ENCODE measurements around the gene NISCH.

Gene NISCH

DNA sequence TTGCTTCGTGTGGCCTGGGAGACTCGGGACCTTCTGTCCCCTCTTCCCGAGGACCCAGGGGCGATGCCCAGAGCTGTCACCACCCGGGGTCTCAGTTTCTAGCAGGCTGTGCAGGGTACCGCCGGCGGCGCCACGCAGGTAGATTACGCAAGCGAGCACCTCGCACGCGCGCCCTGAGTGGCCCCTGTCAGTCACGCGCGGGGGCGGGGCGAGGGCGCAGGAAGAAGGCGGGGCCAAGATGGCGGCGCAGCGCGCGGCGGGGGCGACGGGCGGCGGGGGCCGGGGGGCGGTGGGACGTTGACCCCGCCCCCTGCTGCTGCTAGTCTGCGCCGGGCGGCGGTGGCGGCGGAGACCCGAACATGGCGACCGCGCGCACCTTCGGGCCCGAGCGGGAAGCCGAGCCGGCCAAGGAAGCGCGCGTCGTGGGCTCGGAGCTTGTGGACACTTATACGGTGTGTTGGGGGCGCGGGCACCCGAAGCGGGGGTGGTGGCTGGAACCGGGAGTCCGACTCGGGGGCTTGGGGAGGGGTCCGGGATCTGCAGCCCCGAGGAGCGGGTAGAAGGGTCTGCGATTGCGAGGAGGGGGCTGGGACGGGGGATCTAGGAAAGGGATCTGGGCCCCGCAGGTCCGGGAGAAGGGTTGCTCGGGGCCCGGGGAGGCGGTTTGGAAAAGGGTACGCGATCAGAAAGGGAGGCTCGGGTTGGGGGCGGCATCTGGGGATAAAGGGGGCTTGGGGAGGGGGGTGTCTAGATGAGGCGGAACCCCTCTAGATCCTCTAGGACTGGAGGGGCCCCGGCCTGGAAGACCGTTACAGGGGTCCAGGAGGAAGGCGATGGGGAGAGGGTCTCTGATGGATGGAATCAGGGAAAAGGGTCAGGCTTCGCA lies at the start of gene NISCH:
Gene NISCH, plus strand, starts transcription at position 322 of the 886 bp plus-strand sequence. Its CDS starts 38 bp downstream, at position 360.
- peak in 52 of 56 donors; percentile 18 to 89 (median 67) for DNase-seq

GRCh38 chr3:52406231-52406661 lies 49.2 kb upstream of the NISCH start:
- DNase-seq = no peak

DNA sequence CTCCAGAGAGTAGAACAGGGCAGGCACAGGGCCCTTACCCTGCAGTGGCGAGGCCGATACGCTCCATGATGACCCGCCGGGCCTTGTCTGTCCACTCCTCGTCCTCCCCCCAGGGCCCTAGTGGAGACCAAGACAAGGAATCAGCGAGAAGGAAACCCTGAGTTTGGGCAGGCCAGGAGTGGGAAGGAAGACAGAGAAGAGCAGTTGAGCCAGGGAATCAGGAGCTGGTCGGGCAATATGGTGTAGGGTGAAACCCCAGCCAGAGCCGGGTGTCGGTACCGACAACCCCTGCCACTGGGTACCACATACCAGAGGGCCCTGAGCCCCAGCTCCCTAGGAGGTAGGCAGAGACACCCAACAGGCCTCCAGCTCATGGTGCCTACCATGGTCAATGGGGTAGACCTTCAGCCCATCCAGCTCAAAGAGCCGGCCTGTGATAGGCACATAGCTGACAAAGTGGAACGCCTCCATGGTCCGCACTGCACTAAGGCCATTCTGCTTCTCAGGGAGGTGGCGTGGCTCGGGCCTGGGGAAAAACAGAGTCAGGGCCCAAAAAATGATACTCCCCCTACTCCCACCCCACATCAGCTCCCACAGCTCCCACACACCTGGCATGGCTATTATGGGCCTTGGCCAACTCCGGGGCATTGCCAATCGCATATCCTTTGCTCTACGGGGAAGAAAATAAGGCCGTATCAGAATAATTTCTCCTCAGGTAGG lies 48.5 kb upstream of the NISCH start:
- DNase-seq = no peak

GRCh38 chr3:52407779-52408178 lies 47.6 kb upstream of the NISCH start:
- DNase-seq = no peak

- no peak for DNase-seq
These were observed 46.9 kb upstream of the NISCH start for GRCh38 chr3:52408466-52408865.

- no peak for DNase-seq
These were observed 39.6 kb upstream of the NISCH start for GRCh38 chr3:52415800-52416199.

DNA sequence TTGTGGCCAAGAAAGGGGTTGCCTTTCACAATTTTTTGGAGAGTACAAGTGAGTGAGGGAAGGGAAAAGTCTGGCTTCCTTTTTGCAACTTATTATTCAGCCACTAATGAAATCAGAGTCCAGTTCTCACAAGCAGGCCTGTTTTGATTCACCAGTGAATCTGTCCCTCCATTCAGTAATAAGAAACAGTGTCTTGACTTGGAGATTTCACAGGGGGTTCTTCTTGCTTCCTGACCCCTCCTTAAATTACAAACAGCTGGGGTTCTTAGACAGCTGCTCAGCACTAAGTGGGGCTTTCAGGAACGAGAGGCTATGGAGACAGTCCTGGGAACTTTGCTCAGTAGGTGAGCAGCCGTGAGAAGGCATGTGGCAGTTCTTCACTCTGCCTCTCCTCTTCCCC lies 35.0 kb upstream of the NISCH start:
- no peak for DNase-seq

GRCh38 chr3:52422669-52423068 lies 32.7 kb upstream of the NISCH start:
- DNase-seq = no peak

GRCh38 chr3:52423173-52423572 lies 32.2 kb upstream of the NISCH start:
- DNase-seq = no peak

- DNase-seq = peak in 40 of 56 donors; percentile 5 to 84 (median 42)
These were observed 27.0 kb upstream of the NISCH start for GRCh38 chr3:52428151-52429005.

- DNase-seq = no peak
These were observed 26.4 kb upstream of the NISCH start for GRCh38 chr3:52429031-52429430.

- peak in 1 of 56 donors; percentile 49 for DNase-seq
These were observed 25.5 kb upstream of the NISCH start for GRCh38 chr3:52429779-52430415.

DNA sequence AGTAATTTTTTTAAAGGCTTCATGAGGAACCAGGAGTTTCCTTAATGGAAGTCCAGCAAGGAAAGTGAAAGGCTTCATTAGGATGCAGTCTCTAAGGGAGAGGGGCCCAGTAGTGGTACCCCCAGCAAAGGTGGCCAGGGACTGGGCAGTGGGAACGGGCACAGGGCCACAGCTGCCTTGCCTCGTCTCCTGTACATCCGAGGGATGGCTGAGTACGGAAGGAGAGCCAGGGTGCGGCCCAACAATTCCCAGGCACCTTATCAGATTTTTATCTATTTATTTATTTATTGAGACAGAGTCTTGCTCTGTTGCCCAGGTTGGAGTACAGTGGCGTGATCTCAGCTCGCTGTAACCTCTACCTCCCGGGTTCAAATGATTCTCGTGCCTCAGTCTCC lies 25.0 kb upstream of the NISCH start:
- no peak for DNase-seq

DNA sequence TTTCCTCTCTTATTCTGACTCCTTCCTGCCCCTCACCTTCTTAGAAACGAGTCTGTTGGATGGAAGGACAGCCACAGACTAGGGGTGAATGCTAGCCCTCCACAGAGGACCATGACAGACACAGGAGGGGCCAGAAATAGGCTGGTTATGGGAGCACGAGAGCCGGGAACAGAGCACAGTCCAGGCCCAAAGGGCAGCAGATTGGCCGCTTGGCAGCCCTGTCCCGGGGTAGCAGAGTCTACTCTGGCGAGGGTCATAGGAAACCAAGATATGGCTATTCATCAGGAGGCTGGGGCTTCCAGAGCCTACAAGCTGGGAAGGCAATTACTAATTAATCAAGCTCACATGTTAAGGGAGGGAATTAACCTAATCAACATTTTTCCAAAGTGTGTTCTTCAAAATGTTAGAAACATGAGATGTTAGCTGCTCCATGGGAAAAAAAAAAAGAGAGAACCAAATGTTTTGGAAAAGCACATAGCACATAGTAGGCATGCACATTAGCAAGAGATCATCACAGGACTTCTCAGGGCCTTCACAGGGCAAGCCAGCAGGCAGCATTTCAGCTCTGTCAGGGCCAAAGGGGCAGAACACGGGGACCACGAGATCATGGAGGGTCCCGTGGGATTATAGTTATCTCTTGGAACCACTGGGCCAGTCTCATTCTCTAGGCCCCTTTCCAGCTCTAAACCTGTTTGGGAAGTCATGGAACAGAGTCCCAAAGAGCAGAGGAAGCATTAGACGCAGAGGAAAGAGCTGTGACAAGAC lies 23.8 kb upstream of the NISCH start:
- DNase-seq = no peak

DNA sequence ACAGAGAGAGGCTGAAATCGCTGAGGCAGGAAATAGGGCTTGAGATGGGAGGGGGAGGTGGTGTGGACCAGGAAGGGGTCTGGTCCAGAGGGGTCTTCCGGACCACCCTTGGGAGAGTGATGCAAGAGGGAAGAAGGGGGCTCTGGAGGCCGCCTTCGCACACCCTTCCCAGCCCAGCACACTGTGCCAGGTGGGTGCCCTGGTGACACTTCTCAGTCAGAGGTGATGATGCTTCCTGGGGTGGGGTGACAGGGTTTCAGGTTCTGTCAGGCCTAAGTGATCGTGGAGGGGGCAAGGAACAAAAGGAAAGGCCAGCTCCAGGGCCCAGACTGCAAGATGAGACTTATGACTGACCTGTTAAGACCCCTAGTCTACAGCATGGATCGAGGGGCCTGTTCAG lies 23.2 kb upstream of the NISCH start:
- DNase-seq = no peak

- DNase-seq = no peak
These were observed 22.7 kb upstream of the NISCH start for GRCh38 chr3:52432691-52433141.

- DNase-seq = no peak
These were observed 21.9 kb upstream of the NISCH start for GRCh38 chr3:52433328-52433995.

GRCh38 chr3:52433996-52434479 lies 21.4 kb upstream of the NISCH start:
- DNase-seq = no peak

- DNase-seq = no peak
These were observed 20.8 kb upstream of the NISCH start for GRCh38 chr3:52434491-52435115.

Data from amygdala (tissue), 56 donors.